Dedifferentiated amniotic fluid mesenchymal stem cell (primary cell): ENCODE results near the gene TMEM141.
"Not testable (repeated sequence)": the region's sequence is repeated elsewhere in the genome, so short reads cannot be mapped to it uniquely, and the experiment has no call there.

Experiments used
- DNase-seq: peaks from one replicate; pipeline ENCODE4 v3.0.0-alpha.2; 2016; ENCODE audit errors: extremely low spot score

Gene TMEM141

GRCh38 chr9:136833381-136834048, 42.4 kb downstream of the TMEM141 start:
- DNase-seq: not testable (repeated sequence)

GRCh38 chr9:136835162-136835931, 44.2 kb downstream of the TMEM141 start:
- no peak for DNase-seq

GRCh38 chr9:136835932-136836904, 45.1 kb downstream of the TMEM141 start:
- DNase-seq: no peak

- no peak for DNase-seq
Observed at GRCh38 chr9:136837146-136837855, 46.2 kb downstream of the TMEM141 start.

GRCh38 chr9:136837856-136838277, 46.7 kb downstream of the TMEM141 start:
- DNase-seq: not testable (repeated sequence)

- no peak for DNase-seq
Observed at GRCh38 chr9:136838314-136839228, 47.4 kb downstream of the TMEM141 start.

- no peak for DNase-seq
Observed at GRCh38 chr9:136839229-136840139, 48.3 kb downstream of the TMEM141 start.

GRCh38 chr9:136840140-136840876, 49.2 kb downstream of the TMEM141 start:
- no peak for DNase-seq

- DNase-seq: no peak
Observed at GRCh38 chr9:136840877-136841645, 49.9 kb downstream of the TMEM141 start.

GRCh38 chr9:136841646-136842379, 50.7 kb downstream of the TMEM141 start:
- DNase-seq: not testable (repeated sequence)

GRCh38 chr9:136842380-136842948, 51.3 kb downstream of the TMEM141 start, which contains the start of gene AJM1:
Gene AJM1, plus strand, starts transcription at chr9:136842478. Its CDS starts 1,937 bp downstream, at chr9:136844415.
- DNase-seq: peak; percentile 55
